Stimulated activated CD8-positive, alpha-beta memory T cell treated with anti-CD3 and anti-CD28 coated beads, Interleukin-7, amount 100 ng/mL, for 4 hours (primary cell): ENCODE results near the gene COX10.
"Not testable (repeated sequence)": the region's sequence is repeated elsewhere in the genome, so short reads cannot be mapped to it uniquely, and the experiment has no call there.

Source experiments
- DNase-seq, 2 donors: peaks; one replicate each; pipeline ENCODE4 v3.0.0-alpha.2; 2020; ENCODE audit warnings: low read depth in 2 of 2

COX10 gene

DNA sequence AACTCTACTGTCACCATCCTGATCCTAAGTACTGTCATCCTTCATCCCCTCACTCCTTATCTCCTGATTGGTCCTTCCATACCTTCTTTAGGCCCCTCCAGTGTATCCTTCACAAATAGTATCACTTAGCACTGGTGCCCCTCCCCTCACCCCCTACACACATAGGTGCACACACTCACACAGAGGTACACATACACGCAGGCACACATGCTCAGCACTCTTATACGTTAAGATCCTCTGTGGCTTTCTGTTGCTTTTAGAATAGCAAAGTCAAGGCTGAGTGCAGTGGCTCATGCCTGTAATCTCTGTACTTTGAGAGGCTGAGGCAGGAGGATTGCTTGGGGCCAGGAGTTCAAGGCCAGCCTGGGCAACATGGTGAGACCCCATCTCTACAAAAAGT lies 135.2 kb downstream of the COX10 start:
- DNase-seq, result no peak

DNA sequence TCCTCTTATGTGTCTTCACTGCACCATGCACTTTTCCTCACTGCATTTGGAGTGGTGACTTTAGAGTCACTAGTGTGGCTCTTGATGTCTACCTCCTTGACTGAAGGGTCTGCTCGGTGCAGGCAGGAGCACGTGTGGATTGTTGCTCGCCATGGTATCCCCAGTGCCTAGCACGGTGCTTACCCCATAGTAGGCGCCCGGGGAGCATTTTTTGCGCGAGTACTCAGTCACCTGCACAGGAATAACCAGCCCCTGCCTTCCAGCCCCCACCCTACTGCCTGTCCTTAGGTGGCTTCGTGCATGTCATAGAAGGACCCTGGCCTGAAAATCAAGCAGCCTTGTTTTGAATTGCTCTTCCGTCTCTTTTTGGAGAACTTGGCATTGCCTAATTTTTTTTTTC lies 136.1 kb downstream of the COX10 start:
- no peak for DNase-seq

DNA sequence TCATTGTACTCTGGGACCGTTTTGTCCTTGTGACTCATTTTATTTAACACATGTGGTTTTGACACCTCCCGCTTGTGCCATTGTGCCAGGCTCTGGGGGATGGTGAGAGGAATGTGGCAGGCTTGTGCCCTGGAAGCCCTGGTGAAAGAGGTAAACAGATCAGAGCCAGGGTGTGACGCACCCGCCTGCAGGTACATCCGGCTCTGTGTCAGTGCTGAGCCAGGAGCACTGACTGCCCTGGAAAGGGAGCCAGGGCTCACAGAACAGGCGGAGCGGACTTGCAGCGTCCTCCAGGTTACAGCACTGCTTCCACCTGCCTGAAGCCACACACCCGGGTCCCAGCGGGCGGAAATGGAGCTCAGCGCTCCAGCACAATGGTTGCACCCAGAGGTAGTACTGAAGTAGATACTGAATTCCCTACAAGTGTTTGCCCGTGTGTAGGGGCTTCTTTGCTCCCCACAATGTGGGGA lies 136.7 kb downstream of the COX10 start:
- peak; percentile 60 to 65 for DNase-seq

DNA sequence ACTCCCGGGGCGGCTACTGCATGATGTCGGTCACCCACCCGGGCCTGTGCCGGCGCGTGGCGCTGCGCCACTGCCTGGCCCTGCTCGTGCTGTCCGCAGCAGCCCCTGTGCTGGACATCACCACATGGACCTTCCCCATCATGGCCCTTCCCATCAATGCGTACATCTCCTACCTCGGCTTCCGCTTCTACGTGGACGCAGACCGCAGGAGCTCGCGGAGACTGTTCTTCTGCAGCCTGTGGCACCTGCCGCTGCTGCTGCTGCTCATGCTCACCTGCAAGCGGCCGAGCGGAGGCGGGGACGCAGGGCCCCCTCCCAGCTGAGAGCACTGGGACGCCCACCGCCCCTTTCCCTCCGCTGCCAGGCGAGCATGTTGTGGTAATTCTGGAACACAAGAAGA lies 137.6 kb downstream of the COX10 start:
- DNase-seq, result no peak

DNA sequence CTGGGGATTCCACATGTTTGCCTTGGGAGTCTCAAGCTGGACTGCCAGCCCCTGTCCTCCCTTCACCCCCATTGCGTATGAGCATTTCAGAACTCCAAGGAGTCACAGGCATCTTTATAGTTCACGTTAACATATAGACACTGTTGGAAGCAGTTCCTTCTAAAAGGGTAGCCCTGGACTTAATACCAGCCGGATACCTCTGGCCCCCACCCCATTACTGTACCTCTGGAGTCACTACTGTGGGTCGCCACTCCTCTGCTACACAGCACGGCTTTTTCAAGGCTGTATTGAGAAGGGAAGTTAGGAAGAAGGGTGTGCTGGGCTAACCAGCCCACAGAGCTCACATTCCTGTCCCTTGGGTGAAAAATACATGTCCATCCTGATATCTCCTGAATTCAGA lies 138.5 kb downstream of the COX10 start:
- no peak for DNase-seq

DNA sequence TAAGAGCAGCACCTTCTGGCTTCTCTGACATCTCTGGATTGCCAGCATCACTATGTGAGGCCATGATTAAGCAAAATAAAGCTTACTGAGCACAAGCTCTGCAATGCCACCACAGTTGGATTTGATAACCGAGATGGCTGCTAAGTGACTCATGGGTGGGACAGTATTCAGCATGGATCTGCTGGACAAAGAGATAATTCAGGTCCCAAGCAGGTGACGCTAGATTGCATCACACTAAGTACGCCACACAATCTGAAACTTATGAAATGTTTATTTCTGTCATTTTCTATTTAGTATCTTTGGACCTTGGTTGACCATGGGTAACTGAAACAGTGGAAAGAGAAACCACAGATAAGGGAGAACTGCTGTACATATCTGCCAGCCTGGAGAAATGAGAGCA lies 139.9 kb downstream of the COX10 start:
- DNase-seq, result no peak

DNA sequence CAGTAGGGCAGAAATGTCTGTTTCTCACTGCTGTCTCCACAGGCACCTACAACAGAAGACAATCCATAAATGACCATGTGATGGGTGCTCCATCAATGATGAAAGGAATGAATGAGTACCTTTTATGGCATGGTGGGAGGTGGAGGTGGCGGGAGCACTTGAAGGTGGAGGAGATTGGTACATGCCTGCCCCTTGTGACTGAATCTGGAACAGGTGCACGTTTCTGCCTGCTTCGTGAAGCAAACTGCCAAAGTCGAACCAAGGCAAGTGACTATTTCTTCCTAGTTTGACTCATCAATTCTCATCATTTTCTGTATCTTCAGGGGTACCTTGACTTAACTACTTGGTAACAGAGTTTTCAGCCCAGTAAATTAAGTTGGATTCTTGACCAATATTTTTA lies 141.9 kb downstream of the COX10 start:
- no peak for DNase-seq

DNA sequence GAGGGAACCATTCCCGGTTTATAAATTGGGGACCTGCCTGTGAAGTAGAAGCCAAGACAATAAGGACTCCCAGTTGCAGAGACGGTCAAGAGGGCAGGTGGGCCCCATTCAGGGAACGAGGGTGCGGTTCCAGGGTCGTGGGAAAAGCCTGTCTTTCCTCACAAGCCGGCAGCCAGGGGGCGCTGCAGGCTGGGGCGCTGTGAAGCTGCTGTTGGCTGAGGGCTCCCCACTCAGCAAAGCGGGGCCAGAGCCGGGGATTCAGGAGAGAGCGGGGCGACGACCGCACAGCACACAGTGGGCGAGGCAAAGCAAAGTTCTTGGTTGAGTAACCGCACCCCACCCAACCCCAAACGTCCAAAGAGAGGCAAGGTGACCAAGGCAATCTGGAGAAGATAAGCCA lies 142.5 kb downstream of the COX10 start:
- DNase-seq, result no peak

DNA sequence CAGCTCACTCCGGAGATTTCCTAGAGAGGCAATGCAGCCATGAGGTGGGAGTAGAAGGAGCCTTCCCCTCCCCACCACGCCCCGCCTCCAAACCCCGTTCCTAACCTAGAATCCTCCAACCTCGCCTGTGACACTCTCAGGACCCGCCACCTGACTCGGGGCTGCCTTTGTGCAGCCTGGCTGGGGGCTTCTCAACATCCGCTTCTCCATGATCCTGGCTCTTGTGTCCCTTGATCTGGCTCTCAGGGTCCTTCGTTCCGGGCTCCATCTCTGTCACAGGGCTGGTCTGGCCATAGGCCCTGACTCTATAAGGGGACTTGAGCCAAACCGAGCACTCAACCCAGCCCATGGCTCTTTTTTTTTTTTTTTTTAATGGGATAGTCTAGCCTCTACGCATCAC lies 143.1 kb downstream of the COX10 start:
- no peak for DNase-seq

DNA sequence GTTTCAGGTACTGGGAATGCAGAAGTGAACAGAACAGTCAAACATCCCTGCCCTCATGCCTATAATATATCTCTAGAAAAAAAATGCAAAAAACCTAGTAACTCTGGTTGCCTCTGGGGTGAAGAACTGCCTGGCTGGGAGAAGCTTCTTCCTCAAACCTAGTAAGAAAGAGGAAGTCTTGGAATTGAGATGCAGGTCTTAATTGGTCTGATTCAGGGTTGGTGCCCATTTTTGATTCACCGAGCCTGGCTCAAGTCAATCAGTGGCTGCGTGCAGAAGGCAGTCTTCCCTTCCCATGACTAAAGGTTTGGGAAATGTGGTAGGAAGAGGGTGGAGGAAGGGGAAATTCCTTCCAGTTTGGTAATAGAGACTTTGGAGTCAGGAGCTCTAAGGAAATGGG lies 145.0 kb downstream of the COX10 start:
- no peak for DNase-seq

DNA sequence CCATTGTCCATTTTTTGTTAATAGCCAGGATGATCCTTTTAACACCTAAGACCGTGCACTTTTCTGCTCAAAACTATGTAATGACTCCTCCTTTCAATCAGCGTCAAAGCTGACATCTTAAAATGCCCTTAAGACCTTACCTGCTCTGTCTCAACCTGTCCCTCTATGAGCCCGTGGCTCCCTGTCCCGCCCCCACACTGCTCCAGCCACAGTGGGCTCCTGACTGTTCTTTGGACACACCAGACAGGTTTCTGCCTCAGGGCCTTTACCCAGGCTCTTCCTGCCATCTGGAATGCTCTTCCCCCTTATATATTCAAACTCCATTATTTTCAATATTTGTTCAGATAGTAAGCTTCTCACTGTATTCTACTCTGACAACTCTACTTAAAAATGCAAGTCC lies 153.3 kb downstream of the COX10 start:
- DNase-seq, result no peak

DNA sequence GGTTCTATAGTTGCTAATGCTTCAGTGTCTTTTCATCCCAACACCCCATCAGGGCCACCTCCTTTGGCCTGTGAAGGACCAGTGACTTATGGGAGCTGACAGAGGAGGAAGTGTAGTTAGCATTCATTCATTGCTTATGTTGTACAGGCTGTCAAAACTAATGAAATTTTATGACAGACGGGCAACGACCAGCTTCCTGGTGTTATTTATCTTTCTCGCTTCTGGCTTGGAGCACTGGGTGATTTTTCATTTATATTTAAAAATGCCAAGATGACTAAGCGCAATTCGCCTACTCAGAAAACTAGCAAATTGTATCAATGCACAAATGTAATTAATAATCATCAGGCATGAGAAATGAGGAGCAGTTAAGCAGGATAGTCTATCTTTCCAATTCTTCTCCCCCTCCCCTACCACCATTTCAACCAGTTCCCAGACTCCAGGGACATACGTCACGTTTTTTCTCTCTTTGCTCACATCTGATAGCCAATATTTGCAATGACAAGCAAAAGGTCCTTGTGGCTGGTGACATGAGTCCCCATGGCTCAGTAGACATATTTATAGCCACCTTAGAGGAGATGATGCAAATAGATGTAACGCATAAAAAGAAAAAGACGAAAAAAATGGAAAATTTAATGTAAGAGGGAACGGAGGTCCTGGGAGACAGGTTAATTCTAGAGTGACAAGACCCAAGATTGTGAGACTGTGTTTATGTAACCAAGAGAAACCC lies 156.1 kb downstream of the COX10 start:
- DNase-seq, result no peak

DNA sequence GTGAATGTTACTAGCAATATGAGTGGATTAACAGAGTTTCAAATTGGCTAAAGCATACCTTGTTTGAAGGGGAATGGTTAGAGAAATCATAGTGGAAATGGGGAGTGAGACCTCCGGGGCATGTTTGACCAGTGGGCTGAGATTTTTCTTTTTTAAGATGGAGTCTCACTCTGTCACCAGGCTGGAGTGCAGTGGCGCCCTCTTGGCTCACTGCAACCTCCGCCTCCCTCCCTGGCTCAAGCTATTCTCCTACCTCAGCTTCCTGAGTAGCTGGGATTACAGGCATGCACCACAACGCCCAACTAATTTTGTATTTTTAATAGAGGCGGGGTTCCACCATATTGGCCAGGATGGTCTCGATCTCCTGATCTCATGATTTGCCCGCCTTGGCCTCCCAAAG lies 157.7 kb downstream of the COX10 start:
- DNase-seq, result no peak

DNA sequence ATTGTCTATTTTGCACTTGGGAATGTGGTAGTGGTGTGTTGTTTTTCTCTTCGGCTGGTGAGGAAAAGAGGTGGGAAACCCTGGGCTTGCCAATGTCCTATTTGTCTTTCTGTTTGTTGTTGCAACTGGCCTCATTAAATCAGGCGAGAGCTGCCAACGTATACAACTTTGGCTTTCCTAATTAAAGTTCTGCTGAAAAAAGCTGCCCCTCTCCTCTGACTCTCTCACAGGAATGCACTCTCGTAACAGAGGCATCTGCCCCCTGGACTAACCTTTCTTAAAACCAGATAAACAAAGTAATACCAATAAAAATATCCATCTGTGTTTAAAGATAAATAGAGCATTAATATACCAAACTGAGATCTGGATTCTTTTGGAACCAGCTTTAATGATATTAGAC lies 159.6 kb downstream of the COX10 start:
- DNase-seq, result no peak

DNA sequence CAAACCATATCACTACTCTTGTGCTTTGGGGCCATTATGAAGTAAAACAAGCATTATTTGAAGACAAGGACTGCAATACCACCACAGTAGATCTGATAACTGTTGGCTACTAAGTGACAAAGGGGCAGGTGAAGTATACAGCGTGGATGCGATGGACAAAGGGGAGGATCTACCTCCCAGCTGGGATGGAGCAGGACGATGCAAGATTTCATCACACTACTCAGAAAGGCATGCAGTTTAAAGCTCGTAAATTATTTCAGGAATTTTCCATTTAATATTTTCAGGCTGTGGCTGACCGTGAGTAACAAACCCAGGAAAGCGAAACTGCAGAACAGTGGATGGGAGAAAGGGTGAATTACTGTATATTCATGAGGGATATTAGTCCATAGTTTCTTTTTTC lies 161.9 kb downstream of the COX10 start:
- not testable (repeated sequence) for DNase-seq

DNA sequence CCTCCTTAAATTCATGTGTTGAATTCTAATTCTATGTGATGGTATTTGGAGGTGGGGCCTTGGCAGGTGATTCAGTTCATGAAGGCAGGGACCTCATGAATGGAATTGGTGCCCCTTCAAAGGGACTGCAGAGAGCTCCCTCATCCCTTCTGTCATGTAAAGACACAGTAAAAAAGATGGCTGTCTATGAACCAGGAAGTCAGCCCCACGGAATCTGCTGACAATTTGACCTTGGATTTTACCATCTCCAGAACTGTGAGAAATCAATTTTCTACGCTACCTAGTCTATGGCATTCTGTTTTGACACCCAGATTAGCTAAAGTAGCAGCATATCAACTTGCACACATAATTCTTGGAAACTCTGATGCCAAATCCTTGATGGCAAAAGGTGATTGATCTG lies 165.7 kb downstream of the COX10 start:
- not testable (repeated sequence) for DNase-seq

DNA sequence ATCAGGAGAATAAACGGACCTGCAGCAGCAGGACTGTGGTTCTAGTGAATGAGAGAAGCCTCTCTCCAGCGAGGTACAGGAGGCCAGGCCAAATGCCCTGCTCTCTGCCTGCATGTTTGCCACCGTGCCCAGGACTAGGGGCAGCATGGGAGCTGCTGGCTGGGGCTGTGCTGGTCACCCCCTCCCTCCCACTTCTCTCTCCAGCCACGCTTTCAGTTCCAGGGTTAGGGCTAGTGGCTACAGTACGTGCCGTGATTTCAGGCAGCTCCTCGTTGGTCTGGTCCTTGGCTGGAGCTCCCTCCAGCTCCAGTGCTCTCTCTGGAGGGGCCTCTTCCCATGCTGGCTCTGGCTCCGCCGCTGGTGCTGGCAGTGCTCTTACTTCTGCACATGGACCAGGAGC lies 166.7 kb downstream of the COX10 start:
- not testable (repeated sequence) for DNase-seq

DNA sequence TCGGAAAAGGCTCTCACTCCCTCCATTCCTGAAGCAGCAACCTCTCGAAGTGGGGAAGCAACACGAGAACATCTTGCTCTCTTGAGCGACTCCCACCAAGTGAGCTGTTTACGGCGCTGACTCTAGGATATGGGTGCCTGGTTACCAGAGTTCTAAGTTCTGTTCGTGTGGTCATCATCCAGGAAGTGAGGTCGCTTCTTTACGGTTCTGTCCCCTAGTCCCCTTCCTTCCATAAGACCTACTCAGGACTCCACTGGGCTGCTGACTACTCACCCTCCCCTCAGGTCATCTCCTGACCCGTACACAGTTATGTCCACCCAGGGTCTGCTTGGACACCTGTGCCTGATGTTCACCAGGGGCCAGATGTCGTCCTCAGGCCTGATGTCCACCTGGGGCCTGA lies 167.5 kb downstream of the COX10 start, which contains the start of gene CDRT15:
TSS of gene CDRT15 (minus strand) at position 101 of the 400 bp plus-strand sequence. CDS start at position 72, 29 bp downstream.
- not testable (repeated sequence) for DNase-seq

DNA sequence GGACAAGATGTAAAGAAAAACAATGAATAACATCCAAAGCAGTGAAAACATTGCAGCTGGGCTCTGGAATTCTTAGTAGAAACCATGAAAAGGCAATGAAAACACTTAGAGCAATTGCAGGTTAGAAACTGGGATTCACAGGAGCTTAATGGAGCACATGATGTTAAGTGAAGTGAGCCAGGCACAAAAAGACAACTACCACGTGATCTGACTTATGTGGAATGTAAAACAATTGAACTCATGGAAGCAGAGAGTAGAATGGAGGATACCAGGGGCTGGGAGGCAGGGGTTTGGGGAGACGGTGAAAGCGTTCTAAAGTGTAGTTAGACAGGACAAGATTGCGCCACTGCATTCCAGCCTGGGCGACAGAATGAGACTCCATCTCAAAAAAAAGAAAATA lies 170.0 kb downstream of the COX10 start:
- DNase-seq, result not testable (repeated sequence)

DNA sequence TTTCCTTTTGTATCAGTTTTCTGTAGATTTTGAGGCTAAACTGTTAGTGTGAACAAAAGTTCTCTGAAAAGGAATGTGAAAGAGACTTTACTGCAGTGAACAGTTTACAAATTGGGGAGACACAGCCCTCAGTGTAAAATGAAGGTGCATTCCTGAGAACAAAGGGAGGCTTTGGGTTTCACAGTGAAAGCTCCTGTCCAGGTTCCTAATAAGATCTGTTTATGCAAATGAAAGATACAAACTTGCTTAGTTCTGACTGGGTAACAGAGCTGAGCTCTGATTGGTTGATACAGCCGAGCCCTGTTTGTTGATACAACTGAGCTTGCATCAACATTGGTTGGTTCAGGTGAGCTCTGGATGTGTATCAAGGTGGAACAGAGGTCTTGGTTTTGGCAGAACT lies 175.7 kb downstream of the COX10 start:
- DNase-seq, result no peak

DNA sequence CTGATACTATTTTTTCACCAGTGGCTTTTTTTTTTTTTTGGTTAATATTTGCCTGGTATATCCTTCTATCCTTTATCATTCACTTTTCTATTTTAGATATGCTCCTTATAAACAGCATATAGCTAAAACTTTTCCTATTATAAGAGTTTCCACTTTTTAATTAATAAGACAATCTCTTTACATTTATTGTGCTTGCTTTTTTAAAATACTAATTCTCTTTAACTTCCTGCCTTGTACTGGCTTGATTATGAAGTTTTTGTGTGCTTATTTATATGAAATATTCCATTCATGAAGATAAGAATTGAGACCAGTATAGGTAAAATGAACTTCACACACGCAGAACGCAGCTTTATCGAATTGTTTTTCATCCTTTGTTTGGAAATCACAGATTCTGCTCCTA lies 176.3 kb downstream of the COX10 start:
- DNase-seq, result no peak
